Testis (tissue), 3 donors: ENCODE measurements around the gene PAQR8. TPM values are rescaled to one million over a fixed set of nuclear protein-coding genes. Genes with fewer than 3 reads are reported as not detected.

Experiments
- DNase-seq: peaks from one replicate; pipeline ENCODE4 v3.0.0-alpha.2; 2019
- H3K27ac ChIP-seq, 2 donors: fragments of 200-600 bp; sonication (generic); one replicate each; pipeline ENCODE4 v1.5.1; 2019
- H3K27me3 ChIP-seq: fragments of 200-600 bp; sonication (generic); one replicate; pipeline ENCODE4 v1.5.1; 2019
- H3K36me3 ChIP-seq: fragments of 200-600 bp; sonication (generic); one replicate; pipeline ENCODE4 v1.5.1; 2017; ENCODE audit warnings: low read depth; ENCODE audit errors: missing control alignments
- H3K4me1 ChIP-seq: fragments of 200-600 bp; sonication (generic); one replicate; pipeline ENCODE4 v1.5.1; 2019
- H3K4me3 ChIP-seq, 2 donors: fragments of 200-600 bp; sonication (generic); one replicate each; pipeline ENCODE4 v1.5.1; 2017 to 2019
- H3K9me3 ChIP-seq: fragments of 200-600 bp; sonication (generic); one replicate; pipeline ENCODE4 v1.5.1; 2017
- CTCF ChIP-seq, 3 experiments: fragments of 450-650 bp in 2 of 3; fragments of 200-600 bp in 1 of 3; sonication (generic) in 1 of 3; IDR thresholded peaks; one replicate each; pipeline ENCODE4 v1.5.1; 2016 to 2019; ENCODE audit warnings: antibody characterized with exemption in 3 of 3, mild to moderate bottlenecking in 2 of 3, moderate library complexity in 1 of 3
- POLR2A ChIP-seq: fragments of 450-650 bp; IDR thresholded peaks from one replicate; pipeline ENCODE4 v1.6.1; 2017; ENCODE audit warnings: antibody characterized with exemption, mild to moderate bottlenecking, moderate library complexity
- WGBS, 2 donors: methylation state at CpG; one replicate each; pipeline ENCODE4 v1.1.5; 2018; 5-methylcytosine and 5-hydroxymethylcytosine counted together
- intact Hi-C: fragments of 100-400 bp; cut with DNase I; formaldehyde crosslinking; loops from one replicate; pipeline ENCODE4 v1.15.1; 2023; ENCODE audit warnings: low total_unique reads
- polyA plus RNA-seq: library from polyadenylated mRNA; stranded (reverse); fragments of 350-450 nt; fragmentation: Illumina TruSeq; extraction: RNeasy Lipid Tissue Mini Kit (QIAGEN cat#74804); gene quantifications from one replicate; pipeline ENCODE4 v1.2.3, GENCODE V29; 2014; ENCODE audit warnings: low read depth, low replicate concordance; ENCODE audit not compliant: insufficient read depth
- total RNA-seq, 2 donors: library from RNA; depleted of rRNA; stranded (reverse); fragments of >200 nt; gene quantifications; one replicate each; pipeline ENCODE4 v1.2.3, GENCODE V29; 2016

PAQR8 gene
- total and polyA plus RNA-seq, 3 donors from 2014 or later: 8.3 to 11.0 (median 9.0) TPM

- intact Hi-C loops: no loop called here
- TF ChIP-seq CTCF (IDR thresholded peaks at IDR 0.05): no peak
- no peak for TF ChIP-seq POLR2A
- Histone ChIP-seq H3K27me3 (no peaks in the 10 kb centered on the region), H3K27ac (no peak overlapping the region), H3K4me3 (no peak overlapping the region), H3K9me3 (no peaks in the 10 kb centered on the region), H3K36me3 (no peaks in the 10 kb centered on the region), H3K4me1 (peaks cover 9% of the 10 kb centered on the region)
- 57 to 59% methylated on average over 2 of the region's 2 CpGs for WGBS, 2 donors
- DNase-seq: no peak
These were observed 38.5 kb downstream of the PAQR8 start for GRCh38 chr6:52400313-52401041.

- no peaks in the 10 kb centered on the region for H3K27me3 ChIP-seq
- no peak for TF ChIP-seq CTCF (IDR thresholded peaks at IDR 0.05)
- H3K4me1 ChIP-seq: peaks cover 9% of the 10 kb centered on the region
- H3K9me3 ChIP-seq: no peaks in the 10 kb centered on the region
- no peak overlapping the region for H3K27ac ChIP-seq
- DNase-seq: peak; percentile 57
- intact Hi-C loops: no loop called here
- WGBS, 2 donors: 67 to 82% methylated on average over 20 to 26 of the region's 26 CpGs
- peak overlapping the region; percentile 29 to 48 for H3K4me3 ChIP-seq
- H3K36me3 ChIP-seq: no peaks in the 10 kb centered on the region
These were observed 41.1 kb downstream of the PAQR8 start for GRCh38 chr6:52403086-52403485.

- Histone ChIP-seq H3K4me3 (peak overlapping the region; percentile 29 to 48), H3K27ac (no peak overlapping the region), H3K36me3 (no peaks in the 10 kb centered on the region), H3K27me3 (no peaks in the 10 kb centered on the region), H3K4me1 (peaks cover 9% of the 10 kb centered on the region), H3K9me3 (no peaks in the 10 kb centered on the region)
- 58 to 66% methylated on average over 9 of the region's 9 CpGs for WGBS, 2 donors
- DNase-seq: no peak
- intact Hi-C loops: no loop called here
- TF ChIP-seq CTCF (IDR thresholded peaks at IDR 0.05) (no peak), POLR2A (no peak)
These were observed 41.7 kb downstream of the PAQR8 start for GRCh38 chr6:52403627-52404026.

- DNase-seq: no peak
- Histone ChIP-seq H3K9me3 (no peaks in the 10 kb centered on the region), H3K27ac (no peak overlapping the region), H3K27me3 (no peaks in the 10 kb centered on the region), H3K4me3 (no peak overlapping the region), H3K4me1 (peaks cover 5% of the 10 kb centered on the region), H3K36me3 (no peaks in the 10 kb centered on the region)
- intact Hi-C loops: no loop called here
- WGBS, 2 donors: 90 to 100% methylated on average over 1 of the region's 1 CpG
- TF ChIP-seq CTCF (IDR thresholded peaks at IDR 0.05): no peak
- TF ChIP-seq POLR2A: no peak
These were observed 43.3 kb downstream of the PAQR8 start for GRCh38 chr6:52405243-52405642.

- intact Hi-C loops: no loop called here
- no peak overlapping the region for H3K4me3 ChIP-seq
- no peaks in the 10 kb centered on the region for H3K36me3 ChIP-seq
- DNase-seq: no peak
- H3K4me1 ChIP-seq: no peaks in the 10 kb centered on the region
- no peaks in the 10 kb centered on the region for H3K9me3 ChIP-seq
- H3K27me3 ChIP-seq: no peaks in the 10 kb centered on the region
- no peak overlapping the region for H3K27ac ChIP-seq
- no peak for TF ChIP-seq POLR2A
- peak in 2 of 3 experiments; percentile 18 to 32 for TF ChIP-seq CTCF (IDR thresholded peaks at IDR 0.05)
These were observed 45.5 kb downstream of the PAQR8 start for GRCh38 chr6:52407467-52407866.
